K562 (cell line): ENCODE data around the gene PPP1R3E. TPM values are rescaled to one million over a fixed set of nuclear protein-coding genes. Genes with fewer than 3 reads are reported as not detected.

Experiments
- BCLAF1 ChIP-seq, 2 experiments: fragments of 450-650 bp in 1 of 2; IDR thresholded peaks; 2 replicates each; pipeline ENCODE4 v1.6.1; 2011 to 2017; ENCODE audit warnings: low read depth in 2 of 2, antibody characterized with exemption in 1 of 2, borderline replicate concordance in 1 of 2, low read length in 1 of 2, mild to moderate bottlenecking in 1 of 2, mixed read lengths in 1 of 2; ENCODE audit not compliant: control insufficient read depth in 1 of 2
- BRD4 ChIP-seq: fragments of 200-600 bp; sonication (generic); IDR thresholded peaks from 2 replicates; pipeline ENCODE4 v1.6.1; 2017; ENCODE audit warnings: inconsistent platforms
- E2F8 ChIP-seq: fragments of 450-650 bp; IDR thresholded peaks from 2 replicates; pipeline ENCODE4 v1.7.1; 2018; ENCODE audit warnings: mild to moderate bottlenecking, low read depth; ENCODE audit not compliant: partially characterized antibody
- ELK1 ChIP-seq: sonication (generic); formaldehyde crosslinking; IDR thresholded peaks from 2 replicates; pipeline ENCODE4 v1.8.1; 2022; ENCODE audit warnings: missing genetic modification reagents
- HBP1 ChIP-seq: fragments of 450-650 bp; formaldehyde crosslinking; IDR thresholded peaks from 2 replicates; pipeline ENCODE4 v1.4.0; 2022; ENCODE audit warnings: missing genetic modification characterization
- HNRNPUL1 ChIP-seq: fragments of 200-400 bp; formaldehyde crosslinking; IDR thresholded peaks from 2 replicates; pipeline ENCODE4 v1.6.1; 2017; ENCODE audit warnings: low read length
- LEF1 ChIP-seq: fragments of 450-650 bp; IDR thresholded peaks from 2 replicates; pipeline ENCODE4 v1.6.1; 2016; ENCODE audit warnings: mild to moderate bottlenecking
- MAX ChIP-seq: sonication (generic); formaldehyde crosslinking; IDR thresholded peaks from 2 replicates; pipeline ENCODE4 v1.9.0; 2022; ENCODE audit warnings: mild to moderate bottlenecking, missing genetic modification reagents
- NRF1 ChIP-seq, 2 experiments: fragments of 450-650 bp; IDR thresholded peaks in 1 of 2; conservative IDR thresholded peaks in 1 of 2; 2 replicates each; pipeline ENCODE4 v1.6.1; 2014; ENCODE audit warnings: mild to moderate bottlenecking in 2 of 2
- RUNX1 ChIP-seq: sonication (generic); IDR thresholded peaks from 2 replicates; pipeline ENCODE4 v1.6.1; 2016; ENCODE audit warnings: antibody characterized with exemption, low read depth
- ZNF121 ChIP-seq: sonication (generic); formaldehyde crosslinking; conservative IDR thresholded peaks from 2 replicates; pipeline ENCODE4 v1.8.0; 2022; ENCODE audit warnings: missing genetic modification reagents
- polyA plus RNA-seq, 8 experiments: library from polyadenylated mRNA; depleted of rRNA in 4 of 8; stranded (reverse) in 5 of 8; unstranded in 3 of 8; fragments of >200 nt; fragmentation: Nextera tagmentation in 2 of 8; fragmentation: Illumina TruSeq in 1 of 8; extraction: Ambion mirVana in 2 of 8; extraction: Trizol in 1 of 8; gene quantifications; 2 replicates each; pipeline versions ENCODE4 v1.2.1 to v1.2.3, GENCODE V29; 2011 to 2014; ENCODE audit warnings: inconsistent platforms in 1 of 8, missing spikeins in 1 of 8
- total RNA-seq, 7 experiments: library from RNA; depleted of rRNA in 6 of 7; stranded (reverse); fragments of >200 nt in 6 of 7; fragmentation: Illumina TruSeq in 2 of 7; extraction: Trizol in 2 of 7; gene quantifications; 2 replicates each; pipeline versions ENCODE4 v1.2.1 to v1.2.3, GENCODE V29; 2011 to 2021; ENCODE audit warnings: low replicate concordance in 1 of 7
- TF ChIP-seq, protein P1 (sequence below): fragments of 450-650 bp; formaldehyde crosslinking; conservative IDR thresholded peaks from 2 replicates; pipeline ENCODE4 v1.4.0; 2022; ENCODE audit warnings: mild to moderate bottlenecking, missing genetic modification characterization
- TF ChIP-seq, protein P2 (sequence below): fragments of 450-650 bp; formaldehyde crosslinking; IDR thresholded peaks from 2 replicates; pipeline ENCODE4 v1.4.0; 2020; ENCODE audit warnings: mild to moderate bottlenecking, moderate library complexity

The PPP1R3E gene
- total and polyA plus RNA-seq, 9 of the 15 experiments (the other 6 are each of a cell fraction or from before 2014, with no cell fraction given) = 3.2 to 18.4 (median 7.6) TPM

DNA sequence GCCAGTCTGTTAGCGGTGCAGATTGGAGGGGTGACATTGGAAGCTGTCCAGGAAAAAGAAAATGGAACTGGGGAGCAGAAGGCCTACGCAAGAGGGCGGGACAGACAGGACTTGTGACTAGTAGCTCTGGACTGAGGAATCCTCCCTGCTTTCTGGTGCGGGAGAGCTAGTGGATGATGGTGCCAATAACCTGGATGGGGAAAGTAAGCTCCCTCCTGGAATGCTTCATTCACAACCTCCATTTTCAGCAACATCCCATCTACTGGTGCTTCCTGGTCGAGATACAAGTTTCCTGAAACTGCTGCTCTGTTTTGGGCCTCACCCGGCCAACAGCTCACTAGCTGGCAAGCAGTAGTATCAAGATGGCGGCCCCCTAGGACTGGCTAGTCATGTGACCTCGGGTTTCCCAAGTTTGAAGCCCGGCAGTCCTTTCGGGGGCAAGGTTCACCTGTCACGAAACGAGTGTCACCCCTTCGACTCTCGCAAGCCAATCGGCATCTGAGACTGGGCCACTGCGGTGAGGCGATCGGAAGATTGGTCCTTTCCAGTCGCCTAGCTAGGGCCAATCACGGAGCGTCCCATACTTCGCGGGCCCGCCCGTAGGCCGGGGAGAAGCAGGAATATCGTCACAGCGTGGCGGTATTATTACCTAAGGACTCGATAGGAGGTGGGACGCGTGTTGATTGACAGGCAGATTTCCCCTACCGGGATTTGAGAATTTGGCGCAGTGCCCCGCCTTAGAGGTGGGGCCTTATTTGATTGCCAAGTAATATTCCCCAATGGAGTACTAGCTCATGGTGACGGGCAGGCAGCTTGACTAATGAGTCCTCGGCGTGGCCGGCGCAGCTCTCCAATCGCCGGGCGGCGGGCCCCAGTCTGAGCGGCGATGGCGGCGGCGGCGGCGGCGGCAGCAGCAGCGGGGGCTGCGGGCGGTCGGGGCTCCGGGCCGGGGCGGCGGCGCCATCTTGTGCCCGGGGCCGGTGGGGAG lies 18.2 kb upstream of the PPP1R3E start, which contains the start of gene PABPN1 (continued):
- TF ChIP-seq, protein P1, sequence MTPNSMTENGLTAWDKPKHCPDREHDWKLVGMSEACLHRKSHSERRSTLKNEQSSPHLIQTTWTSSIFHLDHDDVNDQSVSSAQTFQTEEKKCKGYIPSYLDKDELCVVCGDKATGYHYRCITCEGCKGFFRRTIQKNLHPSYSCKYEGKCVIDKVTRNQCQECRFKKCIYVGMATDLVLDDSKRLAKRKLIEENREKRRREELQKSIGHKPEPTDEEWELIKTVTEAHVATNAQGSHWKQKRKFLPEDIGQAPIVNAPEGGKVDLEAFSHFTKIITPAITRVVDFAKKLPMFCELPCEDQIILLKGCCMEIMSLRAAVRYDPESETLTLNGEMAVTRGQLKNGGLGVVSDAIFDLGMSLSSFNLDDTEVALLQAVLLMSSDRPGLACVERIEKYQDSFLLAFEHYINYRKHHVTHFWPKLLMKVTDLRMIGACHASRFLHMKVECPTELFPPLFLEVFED (CRISPR knock-in tag) = no peak
- TF ChIP-seq NRF1 (conservative IDR thresholded peaks at IDR 0.05 in 1 of 2, IDR thresholded peaks at IDR 0.05 in 1 of 2) = peak; percentile 71 to 76
- TF ChIP-seq E2F8 = peak; percentile 77
- TF ChIP-seq MAX (CRISPR knock-in tag) = peak; percentile 39; the same call in 1 of the 2 replicates
- no peak for TF ChIP-seq ELK1 (CRISPR knock-in tag)
- peak; percentile 7; the same call in 1 of the 2 replicates for TF ChIP-seq HBP1 (CRISPR knock-in tag)
- TF ChIP-seq LEF1 = no peak
- peak; percentile 78; the same call in 1 of the 2 replicates for TF ChIP-seq BRD4
- TF ChIP-seq BCLAF1 (IDR thresholded peaks at IDR 0.05; ENCODE audit: borderline replicate concordance in 1 of 2, control insufficient read depth in 1 of 2, low read depth in 2 of 2, low read length in 1 of 2) = no peak
- TF ChIP-seq HNRNPUL1 = no peak
- TF ChIP-seq, protein P2, sequence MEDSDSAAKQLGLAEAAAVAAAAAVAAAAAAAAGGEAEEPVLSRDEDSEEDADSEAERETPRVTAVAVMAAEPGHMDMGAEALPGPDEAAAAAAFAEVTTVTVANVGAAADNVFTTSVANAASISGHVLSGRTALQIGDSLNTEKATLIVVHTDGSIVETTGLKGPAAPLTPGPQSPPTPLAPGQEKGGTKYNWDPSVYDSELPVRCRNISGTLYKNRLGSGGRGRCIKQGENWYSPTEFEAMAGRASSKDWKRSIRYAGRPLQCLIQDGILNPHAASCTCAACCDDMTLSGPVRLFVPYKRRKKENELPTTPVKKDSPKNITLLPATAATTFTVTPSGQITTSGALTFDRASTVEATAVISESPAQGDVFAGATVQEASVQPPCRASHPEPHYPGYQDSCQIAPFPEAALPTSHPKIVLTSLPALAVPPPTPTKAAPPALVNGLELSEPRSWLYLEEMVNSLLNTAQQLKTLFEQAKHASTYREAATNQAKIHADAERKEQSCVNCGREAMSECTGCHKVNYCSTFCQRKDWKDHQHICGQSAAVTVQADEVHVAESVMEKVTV (CRISPR knock-in tag) = no peak
- no peak for TF ChIP-seq ZNF121 (CRISPR knock-in tag)
- TF ChIP-seq RUNX1 = no peak; the same call in 1 of the 2 replicates
